ENCODE results near the gene CHD6. TPM values are rescaled to one million over a fixed set of nuclear protein-coding genes. Genes with fewer than 3 reads are reported as not detected.

CHD6 gene
- total RNA-seq, 2 experiments from 2014 or later: 25.2 to 29.6 TPM

DNA sequence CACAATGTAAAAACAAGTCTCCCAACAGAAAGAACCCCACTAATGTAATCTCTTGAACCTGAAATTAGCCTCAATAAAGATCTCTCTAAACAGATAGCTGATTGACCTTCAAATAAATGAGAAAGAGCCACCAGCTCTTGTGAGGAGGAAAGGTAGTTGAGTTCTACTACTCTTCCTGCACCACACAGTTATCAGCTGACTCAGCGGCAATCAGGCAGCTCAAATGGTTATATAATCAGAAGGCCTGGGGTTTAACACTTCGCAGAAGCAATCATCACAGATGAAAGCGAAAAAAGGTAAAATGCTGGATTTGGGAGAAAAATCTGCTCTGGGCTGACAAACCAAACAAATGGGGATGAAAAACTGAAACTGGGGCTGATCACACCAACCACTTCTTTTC lies 91.8 kb downstream of the CHD6 start:
- intact Hi-C loops (cut with micrococcal nuclease): no loop called here
- H3K9me3 Mint-ChIP-seq: no peaks in the 10 kb centered on the region
- CTCF ChIA-PET: no interaction called here
- H3K27ac Mint-ChIP-seq: no peak overlapping the region
- no peak for DNase-seq
- H3K36me3 Mint-ChIP-seq: peaks cover 16% of the 10 kb centered on the region
- peaks cover 25% of the 10 kb centered on the region for H3K4me1 Mint-ChIP-seq (ENCODE audit: low read depth)
- no peaks in the 10 kb centered on the region for H3K27me3 Mint-ChIP-seq
- no peak overlapping the region for H3K4me3 Mint-ChIP-seq
- POLR2A ChIA-PET: no interaction called here

GRCh38 chr20:41524980-41525613 lies 93.1 kb downstream of the CHD6 start:
- CTCF ChIA-PET: no interaction called here
- Mint-ChIP-seq H3K4me1 (ENCODE audit: low read depth) (peaks cover 25% of the 10 kb centered on the region), H3K4me3 (no peak overlapping the region), H3K27me3 (no peaks in the 10 kb centered on the region), H3K9me3 (no peaks in the 10 kb centered on the region), H3K27ac (no peak overlapping the region), H3K36me3 (peaks cover 16% of the 10 kb centered on the region)
- intact Hi-C loops (cut with micrococcal nuclease): no loop called here
- POLR2A ChIA-PET: no interaction called here
- no peak for DNase-seq

DNA sequence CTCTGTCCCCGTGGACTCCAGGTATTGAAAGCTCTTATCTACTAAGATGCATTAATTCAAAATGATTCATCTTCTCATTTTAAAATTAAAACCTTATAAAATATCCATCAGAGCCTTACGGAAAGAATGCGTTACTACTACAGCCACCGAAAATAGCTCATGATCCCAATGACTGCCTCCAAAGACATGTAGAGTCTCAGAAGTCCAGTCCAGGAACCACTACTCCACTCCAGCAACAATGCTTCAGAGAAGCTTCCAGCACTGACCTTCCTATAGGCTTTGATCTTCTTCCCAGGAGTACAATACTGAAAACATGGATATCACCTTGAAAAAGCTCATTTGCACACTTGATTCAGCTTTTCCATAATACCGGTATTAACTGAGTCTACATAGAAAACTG lies 94.3 kb downstream of the CHD6 start:
- intact Hi-C loops (cut with micrococcal nuclease): no loop called here
- no peak overlapping the region for H3K4me3 Mint-ChIP-seq
- ChIA-PET CTCF (interaction anchor here (1.4 kb wide), 1 partner anchor 11 kb away, joined by 4 read pairs; no protein-coding TSS in a partner anchor), POLR2A (no interaction called here)
- no peak for DNase-seq
- peaks cover 18% of the 10 kb centered on the region for H3K36me3 Mint-ChIP-seq
- H3K4me1 Mint-ChIP-seq (ENCODE audit: low read depth): peaks cover 23% of the 10 kb centered on the region
- H3K9me3 Mint-ChIP-seq: no peaks in the 10 kb centered on the region
- no peak overlapping the region for H3K27ac Mint-ChIP-seq
- H3K27me3 Mint-ChIP-seq: no peaks in the 10 kb centered on the region

DNA sequence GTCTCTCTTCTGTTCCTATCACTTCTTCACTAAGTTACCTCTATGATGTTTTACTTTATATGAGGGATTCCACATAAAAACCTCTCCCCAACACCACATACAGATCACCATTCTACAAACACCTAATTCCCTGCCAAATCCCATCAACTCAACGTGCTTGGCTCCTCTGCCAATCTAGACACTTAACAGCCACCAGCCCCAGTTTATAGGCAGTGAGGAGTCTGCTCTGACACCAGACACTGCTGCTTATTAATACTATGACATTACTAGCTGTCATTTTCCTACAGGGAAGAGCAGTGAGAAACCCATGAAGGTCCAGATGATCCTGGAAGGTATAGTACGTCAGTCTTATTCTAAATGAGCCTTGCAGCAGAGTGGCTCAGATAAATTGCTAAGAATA lies 104.3 kb downstream of the CHD6 start:
- ChIA-PET POLR2A (no interaction called here), CTCF (no interaction called here)
- intact Hi-C loops (cut with micrococcal nuclease): no loop called here
- DNase-seq: no peak
- no peaks in the 10 kb centered on the region for H3K9me3 Mint-ChIP-seq
- H3K4me3 Mint-ChIP-seq: no peak overlapping the region
- H3K27ac Mint-ChIP-seq: no peak overlapping the region
- peaks cover 3% of the 10 kb centered on the region for H3K4me1 Mint-ChIP-seq (ENCODE audit: low read depth)
- peaks cover 30% of the 10 kb centered on the region for H3K36me3 Mint-ChIP-seq
- H3K27me3 Mint-ChIP-seq: no peaks in the 10 kb centered on the region

- H3K9me3 Mint-ChIP-seq: no peaks in the 10 kb centered on the region
- H3K4me1 Mint-ChIP-seq (ENCODE audit: low read depth): peaks cover 3% of the 10 kb centered on the region
- CTCF ChIA-PET: interaction anchor here (1.3 kb wide), 1 partner anchor 11 kb away, joined by 4 read pairs; no protein-coding TSS in a partner anchor
- intact Hi-C loops (cut with micrococcal nuclease): no loop called here
- no peak for DNase-seq
- POLR2A ChIA-PET: no interaction called here
- H3K4me3 Mint-ChIP-seq: no peak overlapping the region
- no peaks in the 10 kb centered on the region for H3K27me3 Mint-ChIP-seq
- peaks cover 36% of the 10 kb centered on the region for H3K36me3 Mint-ChIP-seq
- no peak overlapping the region for H3K27ac Mint-ChIP-seq
These were observed 105.6 kb downstream of the CHD6 start for GRCh38 chr20:41512624-41513023.

- H3K4me1 Mint-ChIP-seq (ENCODE audit: low read depth): peaks cover under 1% of the 10 kb centered on the region
- no peak overlapping the region for H3K4me3 Mint-ChIP-seq
- peaks cover 37% of the 10 kb centered on the region for H3K36me3 Mint-ChIP-seq
- H3K9me3 Mint-ChIP-seq: peaks cover 2% of the 10 kb centered on the region
- no peak overlapping the region for H3K27ac Mint-ChIP-seq
- ChIA-PET CTCF (no interaction called here), POLR2A (no interaction called here)
- no peak for DNase-seq
- H3K27me3 Mint-ChIP-seq: no peaks in the 10 kb centered on the region
- intact Hi-C loops (cut with micrococcal nuclease): no loop called here
These were observed 107.2 kb downstream of the CHD6 start for GRCh38 chr20:41510847-41511450.

DNA sequence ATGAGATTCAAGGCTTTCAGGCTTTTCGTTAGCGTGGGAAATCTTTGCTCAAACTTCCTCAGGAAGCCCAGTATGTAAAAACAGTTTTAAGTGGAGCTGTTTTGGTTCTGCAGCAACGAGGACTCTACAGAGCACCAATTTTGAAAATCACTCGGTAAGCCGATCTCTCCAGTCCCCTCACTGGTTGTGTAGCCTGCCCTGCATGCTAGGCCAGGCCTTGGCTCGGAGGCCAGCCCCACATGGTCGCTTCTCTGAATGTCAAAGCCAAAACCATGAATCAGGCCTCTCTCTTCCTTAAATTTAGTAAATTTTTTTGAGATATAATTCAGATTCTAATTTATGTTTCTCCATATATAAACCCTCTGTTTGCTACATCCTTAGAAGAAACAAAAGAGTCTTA lies 108.0 kb downstream of the CHD6 start:
- Mint-ChIP-seq H3K27me3 (no peaks in the 10 kb centered on the region), H3K4me3 (no peak overlapping the region), H3K9me3 (peaks cover 8% of the 10 kb centered on the region), H3K27ac (no peak overlapping the region), H3K36me3 (peaks cover 41% of the 10 kb centered on the region), H3K4me1 (ENCODE audit: low read depth) (peaks cover 6% of the 10 kb centered on the region)
- intact Hi-C loops (cut with micrococcal nuclease): no loop called here
- DNase-seq: no peak
- ChIA-PET CTCF (no interaction called here), POLR2A (no interaction called here)

DNA sequence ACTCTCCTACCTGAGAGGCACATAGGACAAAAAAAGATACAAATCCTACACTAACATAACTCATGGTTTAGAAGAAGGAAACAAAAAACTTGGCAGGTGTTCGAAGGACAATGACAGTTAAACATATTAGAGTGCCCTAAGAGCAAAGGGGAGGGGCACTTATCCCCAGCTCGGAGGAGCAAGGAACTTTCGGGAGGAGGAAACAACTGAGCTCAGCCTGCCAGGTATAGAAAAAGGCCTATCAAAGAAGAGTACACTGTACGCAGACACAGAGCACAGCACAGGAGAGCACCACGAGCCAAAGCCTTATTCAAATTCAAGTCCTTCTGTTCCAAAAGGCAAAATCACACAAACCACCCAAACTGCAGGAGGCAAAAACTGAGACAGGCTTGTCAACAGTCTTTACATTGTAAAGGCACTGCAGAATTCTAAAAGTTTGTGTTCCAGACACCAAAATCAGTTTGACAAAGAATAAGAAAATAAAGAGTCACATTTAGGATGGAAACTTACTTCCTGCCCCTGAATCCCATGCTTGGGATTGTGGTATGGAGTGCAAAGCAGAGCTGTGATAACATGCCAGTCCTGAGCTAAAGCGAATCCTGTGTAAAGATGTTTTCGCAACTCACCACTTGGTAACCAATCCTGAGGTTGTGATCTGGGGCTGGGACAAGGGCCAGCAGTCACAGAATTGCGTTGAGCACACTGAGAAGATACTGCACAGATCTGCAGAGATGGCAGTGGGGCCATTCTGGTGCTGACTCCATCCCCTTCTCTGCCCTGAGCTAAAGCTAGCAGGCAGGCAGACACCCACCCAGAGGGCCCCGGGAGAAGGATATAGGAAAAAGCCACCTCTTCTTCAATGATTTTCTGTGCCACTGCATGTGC lies 108.6 kb downstream of the CHD6 start:
- Mint-ChIP-seq H3K4me3 (no peak overlapping the region), H3K27me3 (no peaks in the 10 kb centered on the region), H3K4me1 (ENCODE audit: low read depth) (peaks cover 9% of the 10 kb centered on the region), H3K9me3 (peaks cover 11% of the 10 kb centered on the region), H3K27ac (no peak overlapping the region), H3K36me3 (peaks cover 45% of the 10 kb centered on the region)
- DNase-seq: no peak
- ChIA-PET CTCF (no interaction called here), POLR2A (no interaction called here)
- intact Hi-C loops (cut with micrococcal nuclease): loop anchor here (10.0 kb wide), 1 partner anchor 185 kb away; no protein-coding TSS in a partner anchor

GRCh38 chr20:41508335-41508734 lies 109.8 kb downstream of the CHD6 start:
- no peak overlapping the region for H3K27ac Mint-ChIP-seq

DNA sequence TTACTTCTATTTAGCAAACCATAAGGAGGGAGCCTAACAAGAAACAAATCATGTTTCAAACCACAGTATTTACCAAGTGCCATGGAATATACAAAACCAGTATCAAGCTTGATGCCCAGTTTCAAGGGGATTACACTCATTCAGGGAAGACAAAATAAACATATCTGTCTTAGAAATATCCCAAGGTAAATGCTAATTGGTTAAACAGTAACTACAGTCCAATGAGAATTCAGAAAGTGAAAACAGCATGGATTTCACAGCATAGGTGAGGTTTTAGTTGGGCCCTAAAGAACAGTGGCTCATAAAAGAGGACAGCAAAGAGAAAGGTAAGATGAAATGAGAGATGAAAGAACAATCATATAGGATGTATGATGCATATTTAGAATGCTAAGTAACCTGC lies 110.3 kb downstream of the CHD6 start:
- no peak for DNase-seq
- Mint-ChIP-seq H3K27me3 (no peaks in the 10 kb centered on the region), H3K9me3 (peaks cover 11% of the 10 kb centered on the region), H3K4me1 (ENCODE audit: low read depth) (peaks cover 9% of the 10 kb centered on the region), H3K4me3 (no peak overlapping the region), H3K27ac (no peak overlapping the region), H3K36me3 (peaks cover 37% of the 10 kb centered on the region)
- POLR2A ChIA-PET: no interaction called here
- intact Hi-C loops (cut with micrococcal nuclease): loop anchor here (10.0 kb wide), 1 partner anchor 187 kb away; no protein-coding TSS in a partner anchor
- CTCF ChIA-PET: no interaction called here

More at GRCh38 chr20:41508335-41508734, 109.8 kb downstream of the CHD6 start:
- Mint-ChIP-seq H3K4me3 (no peak overlapping the region), H3K36me3 (peaks cover 40% of the 10 kb centered on the region), H3K27me3 (no peaks in the 10 kb centered on the region), H3K9me3 (peaks cover 11% of the 10 kb centered on the region), H3K4me1 (ENCODE audit: low read depth) (peaks cover 9% of the 10 kb centered on the region)
- DNase-seq: no peak
- ChIA-PET CTCF (no interaction called here), POLR2A (no interaction called here)
- intact Hi-C loops (cut with micrococcal nuclease): loop anchor here (10.0 kb wide), 1 partner anchor 186 kb away; no protein-coding TSS in a partner anchor

- Mint-ChIP-seq H3K27ac (no peak overlapping the region), H3K36me3 (peaks cover 33% of the 10 kb centered on the region), H3K4me1 (ENCODE audit: low read depth) (peaks cover 9% of the 10 kb centered on the region), H3K9me3 (peaks cover 11% of the 10 kb centered on the region), H3K27me3 (no peaks in the 10 kb centered on the region), H3K4me3 (no peak overlapping the region)
- intact Hi-C loops (cut with micrococcal nuclease): loop anchor here (10.0 kb wide), 1 partner anchor 187 kb away; no protein-coding TSS in a partner anchor
- ChIA-PET POLR2A (no interaction called here), CTCF (no interaction called here)
- no peak for DNase-seq
These were observed 110.7 kb downstream of the CHD6 start for GRCh38 chr20:41507436-41507835.

- POLR2A ChIA-PET: no interaction called here
- intact Hi-C loops (cut with micrococcal nuclease): loop anchor here (10.0 kb wide), 1 partner anchor 188 kb away; no protein-coding TSS in a partner anchor
- DNase-seq: no peak
- peaks cover 11% of the 10 kb centered on the region for H3K9me3 Mint-ChIP-seq
- no peaks in the 10 kb centered on the region for H3K27me3 Mint-ChIP-seq
- H3K27ac Mint-ChIP-seq: no peak overlapping the region
- H3K36me3 Mint-ChIP-seq: peaks cover 26% of the 10 kb centered on the region
- H3K4me1 Mint-ChIP-seq (ENCODE audit: low read depth): peaks cover 9% of the 10 kb centered on the region
- CTCF ChIA-PET: no interaction called here
- no peak overlapping the region for H3K4me3 Mint-ChIP-seq
These were observed 111.8 kb downstream of the CHD6 start for GRCh38 chr20:41506192-41506915.

Data from activated CD4-positive, alpha-beta memory T cell treated with anti-CD3 and anti-CD28 coated beads for 36 hours (primary cell).